A673 (cell line): Measurements from ENCODE around the gene GLB1L2. TPM values are rescaled to one million over a fixed set of nuclear protein-coding genes. Genes with fewer than 3 reads are reported as not detected.
A peak's percentile ranks its signal among the peaks of the same experiment; 100 is the strongest.

Experiments used
- BruUV-seq: library from RNA; stranded (reverse); fragments of 400-500 nt; replicated peaks from 2 replicates; lab custom pipeline; 2021; lab: Mats Ljungman, UMichigan
- CTCF ChIA-PET: fragments of 300-600 bp; sonication (Branson Sonifier 250); formaldehyde crosslinking; loops from one replicate; lab custom pipeline; 2022; ENCODE audit warnings: antibody characterized with exemption; lab: Charles Lee
- POLR2A ChIA-PET: fragments of 300-600 bp; sonication (Branson Sonifier 250); formaldehyde crosslinking; loops from one replicate; lab custom pipeline; 2022; ENCODE audit warnings: antibody characterized with exemption; ENCODE audit not compliant: low non-redundant PET; lab: Charles Lee
- DNase-seq: peaks from one replicate; pipeline ENCODE4 v3.0.0-alpha.2; 2015; ENCODE audit warnings: low spot score
- H3K27ac ChIP-seq: fragments of 200-600 bp; sonication (generic); 2 replicates; pipeline ENCODE4 v1.5.1; 2016; ENCODE audit warnings: mixed run types, low read depth, mild to moderate bottlenecking, mixed read lengths, antibody characterized with exemption, low read length; ENCODE audit not compliant: poor library complexity, severe bottlenecking
- H3K27me3 ChIP-seq: fragments of 200-600 bp; sonication (generic); replicated peaks from 2 replicates; pipeline ENCODE4 v1.6.1; 2017; ENCODE audit warnings: mixed run types, low read depth, mild to moderate bottlenecking, mixed read lengths, antibody characterized with exemption, low read length; ENCODE audit not compliant: insufficient read depth, poor library complexity
- H3K36me3 ChIP-seq: fragments of 200-600 bp; sonication (generic); 2 replicates; pipeline ENCODE4 v1.6.1; 2016; ENCODE audit warnings: mixed run types, mild to moderate bottlenecking, mixed read lengths, antibody characterized with exemption, low read length; ENCODE audit not compliant: insufficient read depth, poor library complexity, severe bottlenecking
- H3K4me1 ChIP-seq: fragments of 200-600 bp; sonication (generic); 2 replicates; pipeline ENCODE4 v1.6.1; 2017; ENCODE audit warnings: mixed run types, mild to moderate bottlenecking, mixed read lengths, antibody characterized with exemption, low read length; ENCODE audit not compliant: insufficient read depth, poor library complexity, severe bottlenecking
- H3K4me3 ChIP-seq: fragments of 200-600 bp; sonication (generic); 2 replicates; pipeline ENCODE4 v1.5.1; 2016; ENCODE audit warnings: low read depth, mixed run types, mild to moderate bottlenecking, mixed read lengths, low read length; ENCODE audit not compliant: poor library complexity, severe bottlenecking
- H3K9me3 ChIP-seq: fragments of 200-600 bp; sonication (generic); 2 replicates; pipeline ENCODE4 v1.6.1; 2016; ENCODE audit warnings: mixed run types, low read depth, mild to moderate bottlenecking, mixed read lengths, antibody characterized with exemption, low read length; ENCODE audit not compliant: poor library complexity, severe bottlenecking
- EZH2 ChIP-seq: fragments of 200-600 bp; sonication (generic); IDR thresholded peaks from 2 replicates; pipeline ENCODE4 v1.6.1; 2017; ENCODE audit warnings: borderline replicate concordance, low read depth, mild to moderate bottlenecking, mixed read lengths, antibody characterized with exemption, low read length; ENCODE audit not compliant: poor library complexity, severe bottlenecking
- intact Hi-C: fragments of 100-400 bp; cut with micrococcal nuclease; formaldehyde crosslinking; loops from one replicate; pipeline ENCODE4 v1.10.0; 2022; ENCODE audit not compliant: unreplicated experiment
- total RNA-seq: library from RNA; stranded (reverse); gene quantifications from 2 replicates; pipeline ENCODE4 v1.2.3, GENCODE V29; 2021
- TF ChIP-seq, protein P1 (sequence below): fragments of 300-800, 200-600 bp; sonication (generic); conservative IDR thresholded peaks from 2 replicates; pipeline ENCODE4 v1.5.1; 2017; ENCODE audit warnings: low read depth, mild to moderate bottlenecking, antibody characterized with exemption, low read length, moderate library complexity, mixed read lengths

Gene GLB1L2
- total RNA-seq, 1 experiment from 2014 or later = 22.6 TPM

DNA sequence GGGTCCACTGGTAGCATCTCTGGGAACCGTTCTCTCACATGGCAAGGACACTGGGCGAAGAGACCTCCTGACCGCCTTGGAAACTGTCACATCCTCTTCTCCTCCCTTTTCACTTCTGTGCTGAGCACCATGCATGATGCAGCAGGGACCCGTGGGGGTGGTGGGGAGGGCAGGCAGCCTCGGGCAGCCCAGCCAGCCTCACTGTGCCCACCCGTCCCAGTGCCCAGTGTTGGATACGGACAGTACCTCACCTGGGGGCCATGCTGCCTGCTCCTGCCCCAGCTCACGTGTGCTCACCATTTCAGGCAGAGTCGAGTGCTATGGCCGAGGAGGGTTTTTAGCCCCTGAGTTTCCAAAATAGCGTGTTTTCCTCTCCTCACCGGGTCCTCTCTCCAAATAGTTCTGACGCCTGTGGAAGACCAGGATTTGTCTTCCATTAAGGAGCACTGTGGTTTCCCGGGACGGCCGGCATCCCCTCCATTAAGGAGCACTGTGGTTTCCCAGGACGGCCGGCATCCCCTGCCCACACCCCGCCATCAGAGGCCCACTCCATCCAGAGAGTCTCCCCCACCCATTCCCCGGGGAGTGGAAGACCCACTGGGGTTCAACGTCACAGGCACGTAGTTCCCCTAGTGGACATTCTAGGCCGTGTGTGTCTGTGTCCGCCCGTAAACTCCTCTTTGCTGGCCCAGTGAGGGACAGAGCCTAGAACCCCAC lies 57.8 kb downstream of the GLB1L2 start:
- no TSS peak for BruUV-seq
- H3K9me3 ChIP-seq = no peaks in the 10 kb centered on the region
- DNase-seq = no peak
- CTCF ChIA-PET = no interaction called here
- no peaks in the 10 kb centered on the region for H3K36me3 ChIP-seq
- H3K27me3 ChIP-seq = no peaks in the 10 kb centered on the region
- no peaks in the 10 kb centered on the region for H3K4me1 ChIP-seq
- POLR2A ChIA-PET = no interaction called here
- no peak overlapping the region for H3K27ac ChIP-seq
- intact Hi-C loops = no loop called here
- TF ChIP-seq EZH2 = no peak
- TF ChIP-seq, protein P1, sequence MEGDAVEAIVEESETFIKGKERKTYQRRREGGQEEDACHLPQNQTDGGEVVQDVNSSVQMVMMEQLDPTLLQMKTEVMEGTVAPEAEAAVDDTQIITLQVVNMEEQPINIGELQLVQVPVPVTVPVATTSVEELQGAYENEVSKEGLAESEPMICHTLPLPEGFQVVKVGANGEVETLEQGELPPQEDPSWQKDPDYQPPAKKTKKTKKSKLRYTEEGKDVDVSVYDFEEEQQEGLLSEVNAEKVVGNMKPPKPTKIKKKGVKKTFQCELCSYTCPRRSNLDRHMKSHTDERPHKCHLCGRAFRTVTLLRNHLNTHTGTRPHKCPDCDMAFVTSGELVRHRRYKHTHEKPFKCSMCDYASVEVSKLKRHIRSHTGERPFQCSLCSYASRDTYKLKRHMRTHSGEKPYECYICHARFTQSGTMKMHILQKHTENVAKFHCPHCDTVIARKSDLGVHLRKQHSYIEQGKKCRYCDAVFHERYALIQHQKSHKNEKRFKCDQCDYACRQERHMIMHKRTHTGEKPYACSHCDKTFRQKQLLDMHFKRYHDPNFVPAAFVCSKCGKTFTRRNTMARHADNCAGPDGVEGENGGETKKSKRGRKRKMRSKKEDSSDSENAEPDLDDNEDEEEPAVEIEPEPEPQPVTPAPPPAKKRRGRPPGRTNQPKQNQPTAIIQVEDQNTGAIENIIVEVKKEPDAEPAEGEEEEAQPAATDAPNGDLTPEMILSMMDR = no peak
- H3K4me3 ChIP-seq = no peak overlapping the region

GRCh38 chr11:134390706-134391569 lies 59.1 kb downstream of the GLB1L2 start:
- no TSS peak for BruUV-seq

DNA sequence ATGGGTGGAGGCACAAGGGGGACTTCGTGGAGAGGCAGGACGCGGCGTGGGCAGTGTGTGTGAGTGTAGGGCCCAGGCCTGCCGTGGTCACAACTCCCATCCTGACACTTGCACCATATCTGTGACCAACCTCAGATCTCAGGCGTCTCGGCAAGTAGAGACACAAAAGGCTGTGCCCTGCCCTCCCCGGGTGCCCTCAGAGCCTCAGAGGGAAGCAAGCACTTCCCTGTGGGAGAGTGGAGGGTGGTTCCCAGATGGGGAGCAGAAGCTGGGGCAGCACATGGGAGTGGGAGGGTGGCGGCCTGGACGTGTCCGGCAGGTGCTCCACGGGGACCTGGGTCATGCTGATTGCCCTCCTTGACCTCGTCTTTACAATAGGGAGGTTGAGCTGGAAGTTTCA lies 59.9 kb downstream of the GLB1L2 start:
- no TSS peak for BruUV-seq

More at GRCh38 chr11:134390706-134391569, 59.1 kb downstream of the GLB1L2 start:
- TF ChIP-seq, protein P1 = peak; percentile 34
- no peak for TF ChIP-seq EZH2
- Histone ChIP-seq H3K9me3 (no peaks in the 10 kb centered on the region), H3K4me1 (no peaks in the 10 kb centered on the region), H3K36me3 (no peaks in the 10 kb centered on the region), H3K27me3 (no peaks in the 10 kb centered on the region), H3K4me3 (no peak overlapping the region), H3K27ac (no peak overlapping the region)
- ChIA-PET POLR2A (no interaction called here), CTCF (no interaction called here)
- no peak for DNase-seq
- intact Hi-C loops = no loop called here

More for the DNA sequence above, 59.9 kb downstream of the GLB1L2 start:
- no peaks in the 10 kb centered on the region for H3K36me3 ChIP-seq
- TF ChIP-seq, protein P1 = no peak
- no peak for TF ChIP-seq EZH2
- no peak for DNase-seq
- POLR2A ChIA-PET = no interaction called here
- no peaks in the 10 kb centered on the region for H3K9me3 ChIP-seq
- CTCF ChIA-PET = no interaction called here
- H3K27ac ChIP-seq = no peak overlapping the region
- no peak overlapping the region for H3K4me3 ChIP-seq
- H3K4me1 ChIP-seq = no peaks in the 10 kb centered on the region
- no peaks in the 10 kb centered on the region for H3K27me3 ChIP-seq
- intact Hi-C loops = no loop called here
